Cerebellar cortex (tissue), 1 donor: ENCODE results near the gene CDC37L1.

Source experiments
- DNase-seq: peaks from one replicate; pipeline ENCODE4 v3.0.0-alpha.2; 2015; ENCODE audit warnings: low spot score

The CDC37L1 gene

GRCh38 chr9:4668604-4669003, 10.8 kb upstream of the CDC37L1 start:
- no peak for DNase-seq

- no peak for DNase-seq
Measured at GRCh38 chr9:4669890-4670289, 9.5 kb upstream of the CDC37L1 start.

- DNase-seq, result no peak
Measured at GRCh38 chr9:4670591-4670990, 8.8 kb upstream of the CDC37L1 start.

- no peak for DNase-seq
Measured at GRCh38 chr9:4671737-4672136, 7.6 kb upstream of the CDC37L1 start.

GRCh38 chr9:4674783-4675182, 4.6 kb upstream of the CDC37L1 start:
- no peak for DNase-seq

GRCh38 chr9:4677392-4677791, 2.0 kb upstream of the CDC37L1 start:
- no peak for DNase-seq

GRCh38 chr9:4678679-4679267, 596 bp upstream of the CDC37L1 start:
- DNase-seq, result peak; percentile 70

GRCh38 chr9:4680173-4680525, 780 bp downstream of the CDC37L1 start:
- peak; percentile 53 for DNase-seq

- DNase-seq, result no peak
Measured at GRCh38 chr9:4680750-4681149, 1.4 kb downstream of the CDC37L1 start.

GRCh38 chr9:4684820-4685219, 5.5 kb downstream of the CDC37L1 start:
- DNase-seq, result no peak

GRCh38 chr9:4686112-4686511, 6.7 kb downstream of the CDC37L1 start:
- no peak for DNase-seq

- no peak for DNase-seq
Measured at GRCh38 chr9:4686584-4686983, 7.2 kb downstream of the CDC37L1 start.

- peak; percentile 28 for DNase-seq
Measured at GRCh38 chr9:4689021-4689420, 9.7 kb downstream of the CDC37L1 start.

- no peak for DNase-seq
Measured at GRCh38 chr9:4689687-4690104, 10.3 kb downstream of the CDC37L1 start.

GRCh38 chr9:4690144-4690543, 10.8 kb downstream of the CDC37L1 start:
- no peak for DNase-seq

GRCh38 chr9:4691795-4692194, 12.4 kb downstream of the CDC37L1 start:
- DNase-seq, result no peak

GRCh38 chr9:4700091-4700490, 20.7 kb downstream of the CDC37L1 start:
- DNase-seq, result no peak

GRCh38 chr9:4700932-4701331, 21.6 kb downstream of the CDC37L1 start:
- DNase-seq, result no peak

GRCh38 chr9:4701526-4701925, 22.2 kb downstream of the CDC37L1 start:
- no peak for DNase-seq

- no peak for DNase-seq
Measured at GRCh38 chr9:4704129-4704528, 24.8 kb downstream of the CDC37L1 start.

GRCh38 chr9:4706021-4706420, 26.7 kb downstream of the CDC37L1 start:
- DNase-seq, result no peak

- no peak for DNase-seq
Measured at GRCh38 chr9:4706971-4707622, 27.7 kb downstream of the CDC37L1 start.

GRCh38 chr9:4709380-4709779, 30.0 kb downstream of the CDC37L1 start:
- DNase-seq, result no peak

GRCh38 chr9:4713849-4714248, 34.5 kb downstream of the CDC37L1 start:
- DNase-seq, result no peak
